D721Med (cell line): ENCODE results near the gene FBXL14.

Experiments
- DNase-seq: peaks from one replicate; pipeline ENCODE4 v3.0.0; 2011; ENCODE audit warnings: low spot score; ENCODE audit not compliant: insufficient read length
- FAIRE-seq: peaks from 2 replicates; lab custom pipeline; 2011; peaks lifted over from hg19 to GRCh38; lab: Jason Lieb, UNC
- CTCF ChIP-seq: IDR thresholded peaks from 2 replicates; pipeline ENCODE4 v1.5.1; 2012; ENCODE audit warnings: mild to moderate bottlenecking, control low read depth; ENCODE audit not compliant: insufficient read depth; ENCODE audit errors: missing control alignments

Gene FBXL14

GRCh38 chr12:1619159-1619558 lies 24.8 kb upstream of the FBXL14 start:
- DNase-seq (no peak), FAIRE-seq (no peak)
- TF ChIP-seq CTCF, result no peak

GRCh38 chr12:1618489-1618888 lies 24.1 kb upstream of the FBXL14 start:
- DNase-seq (no peak), FAIRE-seq (no peak)
- no peak for TF ChIP-seq CTCF

DNA sequence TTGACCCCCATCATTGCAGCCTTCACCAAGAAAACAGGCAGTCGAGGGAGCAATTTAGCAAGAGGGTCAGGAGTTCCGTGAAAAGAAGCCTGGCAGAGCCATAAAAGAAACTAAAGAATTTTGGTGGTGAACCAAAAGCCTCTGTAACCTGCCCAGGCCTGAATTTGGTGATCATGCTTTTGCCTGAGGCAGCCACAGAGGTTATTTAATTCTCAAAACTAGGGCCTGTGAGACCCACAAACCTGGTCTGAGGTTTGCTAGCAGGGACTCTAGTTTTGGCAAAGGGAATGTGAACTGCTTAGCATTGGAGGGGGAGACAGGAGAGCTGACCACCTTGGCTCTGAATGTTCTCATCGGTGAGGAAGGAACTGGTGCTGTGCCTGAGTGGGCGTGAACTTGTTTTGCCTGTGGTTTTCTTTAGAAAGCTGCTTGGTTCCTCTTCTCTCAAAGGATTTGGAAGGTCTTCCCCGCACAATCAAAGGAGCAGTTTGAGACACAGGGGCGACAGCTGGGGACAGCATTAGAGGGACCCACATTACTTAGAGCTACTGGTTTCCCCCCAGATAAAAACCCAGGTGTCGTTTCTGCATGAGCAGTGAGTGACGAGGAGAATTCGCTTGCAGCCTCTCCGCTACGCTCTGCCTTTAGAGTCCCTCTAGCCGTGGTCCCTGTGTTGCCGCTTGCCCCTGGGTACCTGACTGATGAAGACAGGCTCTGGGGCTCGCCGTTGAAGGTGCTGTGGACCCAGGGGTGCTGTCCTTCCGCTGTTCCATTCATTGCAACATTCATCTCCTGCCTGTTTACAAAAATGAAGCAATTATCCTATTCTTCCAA lies 22.1 kb upstream of the FBXL14 start:
- FAIRE-seq, result no peak

DNA sequence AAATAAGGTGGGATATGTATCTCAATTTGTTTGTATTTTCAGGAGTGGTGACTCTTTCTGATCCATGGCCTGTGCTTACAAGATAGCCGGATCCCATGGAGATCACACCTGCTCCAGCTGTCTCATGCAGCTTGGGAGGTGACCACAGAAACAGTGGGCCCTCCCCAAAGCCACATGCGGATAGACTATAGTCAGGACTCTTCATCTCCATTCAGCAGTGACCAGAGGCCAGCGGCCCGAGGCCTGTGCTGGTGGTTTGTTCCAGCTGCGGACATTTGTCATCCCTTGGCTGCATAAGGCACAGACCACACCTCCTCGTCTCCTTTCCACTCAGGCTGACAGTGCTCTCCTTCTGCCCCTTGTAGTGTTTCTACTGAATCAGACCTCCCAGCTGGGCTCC lies 20.0 kb upstream of the FBXL14 start:
- no peak for DNase-seq
- TF ChIP-seq CTCF, result no peak
- no peak for FAIRE-seq

More for the DNA sequence above, 22.1 kb upstream of the FBXL14 start:
- no peak for DNase-seq
- TF ChIP-seq CTCF, result no peak

- FAIRE-seq, result no peak
- TF ChIP-seq CTCF, result no peak
These were observed 19.5 kb upstream of the FBXL14 start for GRCh38 chr12:1613860-1614259.

DNA sequence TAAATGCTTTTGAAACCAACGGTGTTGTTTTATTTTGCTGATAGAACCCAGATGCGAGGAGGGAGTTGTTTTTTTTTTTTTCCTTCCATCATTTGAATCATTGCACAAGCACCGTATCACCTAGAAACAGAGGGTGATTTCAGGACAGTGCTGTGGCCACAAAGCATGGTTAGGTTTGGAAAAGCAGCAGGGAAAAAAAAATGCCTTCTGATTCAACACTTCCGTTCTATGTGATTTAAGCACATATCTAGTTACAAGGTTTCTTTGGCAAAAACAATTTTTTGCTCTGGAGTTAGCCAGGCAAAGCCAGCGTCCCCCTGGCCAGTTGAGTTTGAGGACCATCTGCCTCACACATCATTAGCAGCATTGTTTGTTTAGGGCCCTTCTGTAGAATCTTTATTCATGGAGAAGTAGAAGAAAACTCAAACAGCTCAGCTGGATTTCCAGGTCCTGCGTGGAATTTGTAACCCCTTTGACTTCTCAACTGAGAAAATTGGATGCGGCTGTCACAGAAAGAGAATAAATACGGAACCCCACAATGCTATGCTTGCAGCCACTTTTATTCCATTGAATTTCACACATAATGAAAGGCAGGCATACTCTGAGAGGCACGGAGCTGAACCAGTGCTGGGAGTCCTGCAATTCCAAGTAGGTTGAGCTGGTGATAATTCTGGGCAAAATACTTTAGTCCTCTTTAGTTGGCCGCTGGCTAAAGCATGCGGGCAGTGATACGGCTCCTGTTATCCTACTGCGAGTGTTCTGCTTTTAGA lies 17.6 kb upstream of the FBXL14 start:
- FAIRE-seq (no peak), DNase-seq (no peak)
- no peak for TF ChIP-seq CTCF

More at GRCh38 chr12:1613860-1614259, 19.5 kb upstream of the FBXL14 start:
- no peak for DNase-seq

- TF ChIP-seq CTCF, result no peak
- no peak for DNase-seq
- no peak for FAIRE-seq
These were observed 15.8 kb upstream of the FBXL14 start for GRCh38 chr12:1610072-1610643.
